ENCODE data around the gene MRPL39. TPM values are rescaled to one million over a fixed set of nuclear protein-coding genes. Genes with fewer than 3 reads are reported as not detected.

Gene MRPL39
- total and polyA plus RNA-seq, 2 experiments from 2014 or later = 50.5 to 132 TPM

GRCh38 chr21:25573409-25574206, 33.7 kb downstream of the MRPL39 start:
- H3F3A ChIP-seq (replicated peaks; ENCODE audit: low read depth) = no peaks in the 10 kb centered on the region
- Mint-ChIP-seq H3K4me1 (peaks cover 13% of the 10 kb centered on the region; the same call in 2 of the 3 replicates), H3K27ac (no peak overlapping the region; the same call in 1 of the 2 replicates), H3K9me3 (no peaks in the 10 kb centered on the region), H3K36me3 (ENCODE audit: low read depth) (0 out of 3 replicates have a peak, but pooled peaks cover 7% of the 10 kb centered on the region), H3K4me3 (no peak overlapping the region), H3K27me3 (ENCODE audit: insufficient read depth, low read depth, poor library complexity) (no peaks in the 10 kb centered on the region)
- H3K27me3 ChIP-seq (ENCODE audit: insufficient read depth) = no peaks in the 10 kb centered on the region
- H3K36me3 ChIP-seq (ENCODE audit: insufficient read depth) = no peaks in the 10 kb centered on the region
- no peaks in the 10 kb centered on the region for H3K79me2 ChIP-seq (replicated peaks; ENCODE audit: insufficient read depth)
- H3K27ac ChIP-seq (ENCODE audit: low read depth) = no peak overlapping the region
- ATAC-seq = no peak
- H3K9me2 ChIP-seq (ENCODE audit: insufficient read depth) = no peaks in the 10 kb centered on the region
- H3K4me1 ChIP-seq (ENCODE audit: insufficient read depth) = peaks cover 7% of the 10 kb centered on the region; the same call in 1 of the 2 replicates
- H3K4me3 ChIP-seq = no peak overlapping the region
- no peak overlapping the region for H2AFZ ChIP-seq
- H3K4me2 ChIP-seq = no peak overlapping the region
- DNase-seq (ENCODE audit: low spot score) = no peak
- no peaks in the 10 kb centered on the region for H4K20me1 ChIP-seq (replicated peaks; ENCODE audit: insufficient read depth)
- TF ChIP-seq ZNF331 (CRISPR knock-in tag; IDR thresholded peaks at IDR 0.05; ENCODE audit: low read depth) = no peak

- no peak overlapping the region for H3K4me2 ChIP-seq
- TF ChIP-seq ZNF462 (CRISPR knock-in tag; IDR thresholded peaks at IDR 0.05) (no peak), EZH2 (IDR thresholded peaks at IDR 0.05; ENCODE audit: low read depth, unreplicated experiment) (no peak), CREB1 (CRISPR knock-in tag; IDR thresholded peaks at IDR 0.05; ENCODE audit: low read depth) (no peak), POLR2AphosphoS5 (IDR thresholded peaks at IDR 0.05; ENCODE audit: low read depth) (no peak), STAT1 (IDR thresholded peaks at IDR 0.05; ENCODE audit: unreplicated experiment) (no peak), JUNB (IDR thresholded peaks at IDR 0.05; ENCODE audit: unreplicated experiment) (no peak), EZH2phosphoT487 (IDR thresholded peaks at IDR 0.05; ENCODE audit: unreplicated experiment) (no peak), CTCF (conservative IDR thresholded peaks at IDR 0.05; ENCODE audit: low read depth in 2 of 2) (no peak)
These were observed 34.4 kb downstream of the MRPL39 start for GRCh38 chr21:25572861-25573310.

More at GRCh38 chr21:25572861-25573310, 34.4 kb downstream of the MRPL39 start:
- 0 out of 3 replicates have a peak, but pooled peaks cover 7% of the 10 kb centered on the region for H3K36me3 Mint-ChIP-seq (ENCODE audit: low read depth)
- H3K4me3 ChIP-seq = no peak overlapping the region
- H3K27ac ChIP-seq (ENCODE audit: low read depth) = no peak overlapping the region
- ATAC-seq (no peak), DNase-seq (ENCODE audit: low spot score) (no peak)
- H3K4me1 Mint-ChIP-seq = peaks cover 20% of the 10 kb centered on the region
- no peaks in the 10 kb centered on the region for H4K20me1 ChIP-seq (replicated peaks; ENCODE audit: insufficient read depth)
- H3K79me2 ChIP-seq (replicated peaks; ENCODE audit: insufficient read depth) = no peaks in the 10 kb centered on the region
- H3K27ac Mint-ChIP-seq = no peak overlapping the region
- H3K4me1 ChIP-seq (ENCODE audit: insufficient read depth) = peaks cover 13% of the 10 kb centered on the region; the same call in 1 of the 2 replicates
- no peaks in the 10 kb centered on the region for H3K9me2 ChIP-seq (ENCODE audit: insufficient read depth)
- no peak overlapping the region for H3K4me3 Mint-ChIP-seq
- H3K27me3 Mint-ChIP-seq (ENCODE audit: insufficient read depth, low read depth, poor library complexity) = peaks cover 3% of the 10 kb centered on the region
- H3F3A ChIP-seq (replicated peaks; ENCODE audit: low read depth) = no peaks in the 10 kb centered on the region
- no peaks in the 10 kb centered on the region for H3K36me3 ChIP-seq (ENCODE audit: insufficient read depth)
- H2AFZ ChIP-seq = no peak overlapping the region
- no peaks in the 10 kb centered on the region for H3K27me3 ChIP-seq (ENCODE audit: insufficient read depth)
- no peaks in the 10 kb centered on the region for H3K9me3 Mint-ChIP-seq

Measured in GM23338 (cell line).